ENCODE results near the gene AMPD1.

Gene AMPD1

GRCh38 chr1:114695430-114696058, at the start of gene AMPD1:
TSS of gene AMPD1 (minus strand) at chr1:114695546. CDS start at chr1:114695471, 75 bp downstream.
- no peak for DNase-seq

- DNase-seq, result no peak
These were observed 46.8 kb upstream of the AMPD1 start for GRCh38 chr1:114741963-114742746.

- no peak for DNase-seq
These were observed 45.0 kb upstream of the AMPD1 start for GRCh38 chr1:114740331-114740730.

- no peak for DNase-seq
These were observed 42.0 kb upstream of the AMPD1 start for GRCh38 chr1:114737314-114737849.

- no peak for DNase-seq
These were observed 40.1 kb upstream of the AMPD1 start for GRCh38 chr1:114735479-114735878.

- DNase-seq, result no peak
These were observed 34.4 kb upstream of the AMPD1 start for GRCh38 chr1:114729782-114730181.

GRCh38 chr1:114728553-114728952, 33.2 kb upstream of the AMPD1 start:
- DNase-seq, result no peak

GRCh38 chr1:114725230-114725629, 29.9 kb upstream of the AMPD1 start:
- DNase-seq, result no peak

GRCh38 chr1:114723915-114724314, 28.6 kb upstream of the AMPD1 start:
- DNase-seq, result no peak

GRCh38 chr1:114723457-114723856, 28.1 kb upstream of the AMPD1 start:
- no peak for DNase-seq

GRCh38 chr1:114720492-114720891, 25.1 kb upstream of the AMPD1 start:
- no peak for DNase-seq

GRCh38 chr1:114719424-114719787, 24.1 kb upstream of the AMPD1 start:
- no peak for DNase-seq

GRCh38 chr1:114718661-114719423, 23.5 kb upstream of the AMPD1 start:
- DNase-seq, result no peak

GRCh38 chr1:114716304-114717170, 21.2 kb upstream of the AMPD1 start, which contains the start of gene NRAS:
TSS of gene NRAS (minus strand) at chr1:114716771. CDS start at chr1:114716160, 611 bp downstream.
- DNase-seq, result peak; percentile 78 to 91

GRCh38 chr1:114715952-114716303, 20.6 kb upstream of the AMPD1 start:
- DNase-seq, result no peak

- DNase-seq, result no peak
These were observed 17.6 kb upstream of the AMPD1 start for GRCh38 chr1:114712977-114713376.

- no peak for DNase-seq
These were observed 15.0 kb upstream of the AMPD1 start for GRCh38 chr1:114710360-114710759.

GRCh38 chr1:114707604-114708003, 12.3 kb upstream of the AMPD1 start:
- no peak for DNase-seq

- no peak for DNase-seq
These were observed 7.9 kb upstream of the AMPD1 start for GRCh38 chr1:114703242-114703641.

- DNase-seq, result no peak
These were observed 7.4 kb upstream of the AMPD1 start for GRCh38 chr1:114702737-114703136.

GRCh38 chr1:114701931-114702330, 6.6 kb upstream of the AMPD1 start:
- DNase-seq, result no peak

GRCh38 chr1:114700036-114700600, 4.8 kb upstream of the AMPD1 start:
- no peak for DNase-seq

All from SHP77 (cell line).